ENCODE results near the gene HSPBAP1.

- no peak for TF ChIP-seq EZH2 (IDR thresholded peaks at IDR 0.05; ENCODE audit: borderline replicate concordance, low read depth, low read length, poor library complexity, severe bottlenecking)
- TF ChIP-seq, protein P1, sequence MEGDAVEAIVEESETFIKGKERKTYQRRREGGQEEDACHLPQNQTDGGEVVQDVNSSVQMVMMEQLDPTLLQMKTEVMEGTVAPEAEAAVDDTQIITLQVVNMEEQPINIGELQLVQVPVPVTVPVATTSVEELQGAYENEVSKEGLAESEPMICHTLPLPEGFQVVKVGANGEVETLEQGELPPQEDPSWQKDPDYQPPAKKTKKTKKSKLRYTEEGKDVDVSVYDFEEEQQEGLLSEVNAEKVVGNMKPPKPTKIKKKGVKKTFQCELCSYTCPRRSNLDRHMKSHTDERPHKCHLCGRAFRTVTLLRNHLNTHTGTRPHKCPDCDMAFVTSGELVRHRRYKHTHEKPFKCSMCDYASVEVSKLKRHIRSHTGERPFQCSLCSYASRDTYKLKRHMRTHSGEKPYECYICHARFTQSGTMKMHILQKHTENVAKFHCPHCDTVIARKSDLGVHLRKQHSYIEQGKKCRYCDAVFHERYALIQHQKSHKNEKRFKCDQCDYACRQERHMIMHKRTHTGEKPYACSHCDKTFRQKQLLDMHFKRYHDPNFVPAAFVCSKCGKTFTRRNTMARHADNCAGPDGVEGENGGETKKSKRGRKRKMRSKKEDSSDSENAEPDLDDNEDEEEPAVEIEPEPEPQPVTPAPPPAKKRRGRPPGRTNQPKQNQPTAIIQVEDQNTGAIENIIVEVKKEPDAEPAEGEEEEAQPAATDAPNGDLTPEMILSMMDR (conservative IDR thresholded peaks at IDR 0.05; ENCODE audit: low read depth, low read length): no peak
Measured at GRCh38 chr3:122700193-122700592, 93.4 kb downstream of the HSPBAP1 start.
